HepG2 (cell line): Measurements from ENCODE around the gene HAT1. TPM values are rescaled to one million over a fixed set of nuclear protein-coding genes. Genes with fewer than 3 reads are reported as not detected.
A peak's percentile ranks its signal among the peaks of the same experiment; 100 is the strongest.

Experiments
- ATAC-seq: fragments of 200-7000 bp; cut with Tn5 transposase; 3 replicates; pipeline ENCODE4 v1.9.1; 2020; ENCODE audit warnings: mild to moderate bottlenecking, moderate library complexity
- BruUV-seq: library from RNA; stranded (reverse); fragments of 400-500 nt; replicated peaks from 2 replicates; lab custom pipeline; 2021; lab: Mats Ljungman, UMichigan
- CTCF ChIA-PET: fragments of 300-600 bp; formaldehyde crosslinking; extraction: SDS; loops from one replicate; lab custom pipeline; 2021; ENCODE audit warnings: low total read pairs, inconsistent platforms, low intra/inter-chr PET ratio; lab: Yijun Ruan, JAX
- POLR2A ChIA-PET: fragments of 350-600 bp; sonication (Branson Sonifier 250); formaldehyde crosslinking; loops from one replicate; lab custom pipeline; 2020; ENCODE audit warnings: antibody characterized with exemption, inconsistent platforms; lab: Yijun Ruan, JAX
- DNase-seq: peaks from one replicate; pipeline ENCODE4 v3.0.0-alpha.2; 2015; ENCODE audit warnings: low spot score
- FAIRE-seq: peaks from 3 replicates; lab custom pipeline; 2011; peaks lifted over from hg19 to GRCh38; lab: Jason Lieb, UNC
- H2AFZ ChIP-seq: one replicate; pipeline ENCODE4 v1.6.1; 2011; ENCODE audit warnings: low read length, inconsistent platforms
- H3K27ac ChIP-seq: fragments of 300-600 bp; 3 replicates; pipeline ENCODE4 v1.8.0; 2011; ENCODE audit warnings: mixed run types, mild to moderate bottlenecking, mixed read lengths, low read length, inconsistent platforms; ENCODE audit not compliant: insufficient read depth; ENCODE audit errors: extremely low read length
- H3K27me3 ChIP-seq, 2 experiments: fragments of 200-600 bp in 1 of 2; 2 replicates in 1 of 2; 3 replicates in 1 of 2; pipeline versions ENCODE4 v1.6.0 to v1.8.0; 2011; ENCODE audit warnings: low read length in 2 of 2, mild to moderate bottlenecking in 2 of 2, moderate library complexity in 2 of 2, inconsistent platforms in 1 of 2; ENCODE audit not compliant: insufficient read depth in 2 of 2, control insufficient read depth in 1 of 2
- H3K36me3 ChIP-seq, 2 experiments: fragments of 200-600 bp in 1 of 2; replicated peaks in 1 of 2; 2 replicates in 1 of 2; 3 replicates in 1 of 2; pipeline versions ENCODE4 v1.5.1 to v1.8.0; 2011; ENCODE audit warnings: low read length in 2 of 2, inconsistent platforms in 1 of 2; ENCODE audit not compliant: insufficient read depth in 2 of 2, control insufficient read depth in 1 of 2
- H3K4me1 ChIP-seq: 2 replicates; pipeline ENCODE4 v1.5.1; 2012; ENCODE audit warnings: low read length, inconsistent platforms; ENCODE audit not compliant: insufficient read depth
- H3K4me2 ChIP-seq: 2 replicates; pipeline ENCODE4 v1.6.0; 2011; ENCODE audit warnings: low read depth, low read length, inconsistent platforms
- H3K4me3 ChIP-seq, 3 experiments: fragments of 200-600 bp in 1 of 3; sonication (generic), shearing (Covaris generic) in 1 of 3; replicated peaks in 1 of 3; 2 replicates each; pipeline ENCODE4 v1.5.1; 2011 to 2016; ENCODE audit warnings: low read length in 3 of 3, inconsistent platforms in 2 of 3, low read depth in 2 of 3, mild to moderate bottlenecking in 2 of 3, control low read depth in 1 of 3, mixed read lengths in 1 of 3; ENCODE audit not compliant: insufficient read depth in 1 of 3
- H3K79me2 ChIP-seq: one replicate; pipeline ENCODE4 v1.6.1; 2011; ENCODE audit warnings: low read length, inconsistent platforms; ENCODE audit not compliant: insufficient read depth
- H3K9ac ChIP-seq: 2 replicates; pipeline ENCODE4 v1.6.0; 2011; ENCODE audit warnings: mild to moderate bottlenecking, low read depth, low read length, inconsistent platforms; ENCODE audit not compliant: insufficient read depth
- H3K9me3 ChIP-seq: 2 replicates; pipeline ENCODE4 v1.5.1; 2012; ENCODE audit warnings: mild to moderate bottlenecking, low read length
- H4K20me1 ChIP-seq: 2 replicates; pipeline ENCODE4 v1.6.0; 2011; ENCODE audit warnings: inconsistent platforms, mild to moderate bottlenecking, low read length, moderate library complexity; ENCODE audit not compliant: insufficient read depth
- ATF3 ChIP-seq: sonication (generic); formaldehyde crosslinking; IDR thresholded peaks from 2 replicates; pipeline ENCODE4 v1.4.0; 2020; ENCODE audit warnings: missing genetic modification reagents
- ATF4 ChIP-seq, 2 experiments: fragments of 450-650 bp in 1 of 2; sonication (generic) in 1 of 2; formaldehyde crosslinking; IDR thresholded peaks; 2 replicates each; pipeline versions ENCODE4 v1.5.0 to v1.8.0; 2020 to 2022; ENCODE audit warnings: mild to moderate bottlenecking in 1 of 2, missing genetic modification reagents in 1 of 2
- CCDC6 ChIP-seq: sonication (generic); formaldehyde crosslinking; IDR thresholded peaks from 2 replicates; pipeline ENCODE4 v1.8.1; 2022; ENCODE audit warnings: mild to moderate bottlenecking, missing genetic modification reagents, moderate library complexity
- DPF2 ChIP-seq: sonication (generic); formaldehyde crosslinking; IDR thresholded peaks from 2 replicates; pipeline ENCODE4 v1.4.0; 2020; ENCODE audit warnings: mild to moderate bottlenecking, low read depth, missing genetic modification reagents, borderline replicate concordance
- GZF1 ChIP-seq: sonication (generic); formaldehyde crosslinking; IDR thresholded peaks from 2 replicates; pipeline ENCODE4 v1.5.1; 2020; ENCODE audit warnings: mild to moderate bottlenecking, missing genetic modification reagents
- HNRNPUL1 ChIP-seq: fragments of 200-400 bp; formaldehyde crosslinking; IDR thresholded peaks from 2 replicates; pipeline ENCODE4 v1.6.1; 2017; ENCODE audit warnings: low read depth, mild to moderate bottlenecking, low read length, moderate library complexity
- ISL2 ChIP-seq: sonication (generic); formaldehyde crosslinking; IDR thresholded peaks from 2 replicates; pipeline ENCODE4 v1.5.0; 2020; ENCODE audit warnings: missing genetic modification reagents
- KMT2A ChIP-seq: sonication (generic); formaldehyde crosslinking; IDR thresholded peaks from 2 replicates; pipeline ENCODE4 v1.4.0; 2020; ENCODE audit warnings: missing genetic modification reagents
- MYC ChIP-seq: sonication (generic); formaldehyde crosslinking; IDR thresholded peaks from 2 replicates; pipeline ENCODE4 v1.9.0; 2021; ENCODE audit warnings: missing genetic modification reagents, borderline replicate concordance
- REXO4 ChIP-seq: sonication (generic); formaldehyde crosslinking; IDR thresholded peaks from 2 replicates; pipeline ENCODE4 v1.8.0; 2022; ENCODE audit warnings: missing genetic modification reagents, mild to moderate bottlenecking, borderline replicate concordance
- SNAPC4 ChIP-seq: sonication (generic); formaldehyde crosslinking; IDR thresholded peaks from 2 replicates; pipeline ENCODE4 v1.4.0; 2020; ENCODE audit warnings: mild to moderate bottlenecking, missing genetic modification reagents
- ZBTB7B ChIP-seq: sonication (generic); formaldehyde crosslinking; IDR thresholded peaks from 2 replicates; pipeline ENCODE4 v1.4.0; 2020; ENCODE audit warnings: missing genetic modification reagents
- ZNF362 ChIP-seq: sonication (generic); formaldehyde crosslinking; IDR thresholded peaks from 2 replicates; pipeline ENCODE4 v1.4.0; 2020; ENCODE audit warnings: missing genetic modification reagents, mild to moderate bottlenecking, borderline replicate concordance
- WGBS: methylation state at CpG from one replicate; pipeline ENCODE4 v1.1.6; 2017; ENCODE audit warnings: low lambda C conversion rate; 5-methylcytosine and 5-hydroxymethylcytosine counted together
- in situ Hi-C: cut with HindIII; loops from 2 replicates; pipeline ENCODE4 v1.10.0; 2017; ENCODE audit warnings: low pct_unique_long_range_greater_than_20kb; ENCODE audit not compliant: extremely low pct_ligation_motif_present
- intact Hi-C: fragments of 100-400 bp; cut with micrococcal nuclease; formaldehyde crosslinking; loops from one replicate; pipeline ENCODE4 v1.10.0; 2022; ENCODE audit not compliant: unreplicated experiment
- polyA plus RNA-seq, 8 experiments: library from polyadenylated mRNA; depleted of rRNA in 3 of 8; stranded (reverse) in 7 of 8; unstranded in 1 of 8; fragments of >200 nt; fragmentation: Illumina TruSeq in 4 of 8; extraction: Trizol in 4 of 8; gene quantifications; 2 replicates each; pipeline versions ENCODE4 v1.2.1 to v1.2.3, GENCODE V29; 2011 to 2016; ENCODE audit warnings: low read depth in 4 of 8, missing spikeins in 1 of 8, mixed read lengths in 1 of 8; ENCODE audit not compliant: insufficient read depth in 1 of 8
- total RNA-seq, 5 experiments: library from RNA; depleted of rRNA; stranded (reverse); fragments of >200 nt; fragmentation: Illumina TruSeq; extraction: Trizol; gene quantifications; 2 replicates each; pipeline ENCODE4 v1.2.3, GENCODE V29; 2016; ENCODE audit warnings: low read depth in 1 of 5

HAT1 gene
- total and polyA plus RNA-seq, 2 of the 13 experiments (the other 11 are each of a cell fraction or from before 2014, with no cell fraction given), result 45.4 to 119 TPM

GRCh38 chr2:172012677-172013391, 90.6 kb downstream of the HAT1 start:
- H3K27ac ChIP-seq, result peak overlapping the region; percentile 23
- no peak overlapping the region for H3K4me3 ChIP-seq
- H3K9ac ChIP-seq, result no peak overlapping the region
- ATAC-seq, result peak; percentile 91
- peak; percentile 78 for FAIRE-seq
- WGBS, result 50% methylated on average over 9 of the region's 9 CpGs
- DNase-seq, result peak; percentile 33
- no peak overlapping the region for H2AFZ ChIP-seq
- POLR2A ChIA-PET, result interaction anchor here (1.5 kb wide), 1 partner anchor 15 kb away, joined by 3 read pairs; no protein-coding TSS in a partner anchor
- H3K9me3 ChIP-seq, result no peaks in the 10 kb centered on the region
- no peaks in the 10 kb centered on the region for H3K27me3 ChIP-seq
- intact Hi-C loops, result no loop called here
- peaks cover 14% of the 10 kb centered on the region for H3K4me1 ChIP-seq
- BruUV-seq, result no TSS peak
- H3K36me3 ChIP-seq, result no peaks in the 10 kb centered on the region
- H4K20me1 ChIP-seq, result no peaks in the 10 kb centered on the region
- in situ Hi-C loops, result no loop called here
- peaks cover 7% of the 10 kb centered on the region for H3K79me2 ChIP-seq
- H3K4me2 ChIP-seq, result peak overlapping the region; percentile 34; the same call in 1 of the 2 replicates
- CTCF ChIA-PET, result no interaction called here
- TF ChIP-seq ATF4 (CRISPR knock-in tag; IDR thresholded peaks at IDR 0.05) (no peak), ZBTB7B (CRISPR knock-in tag) (no peak), DPF2 (CRISPR knock-in tag) (0 out of 2 replicates have a peak, but pooled peaks have one; percentile 32), MYC (no peak), CCDC6 (CRISPR knock-in tag) (no peak), SNAPC4 (CRISPR knock-in tag) (no peak), GZF1 (CRISPR knock-in tag) (no peak), KMT2A (CRISPR knock-in tag) (no peak), ISL2 (CRISPR knock-in tag) (no peak), HNRNPUL1 (no peak), REXO4 (CRISPR knock-in tag) (no peak), ATF3 (no peak), ZNF362 (CRISPR knock-in tag) (no peak)
